ENCODE results near the gene SESTD1.

DNA sequence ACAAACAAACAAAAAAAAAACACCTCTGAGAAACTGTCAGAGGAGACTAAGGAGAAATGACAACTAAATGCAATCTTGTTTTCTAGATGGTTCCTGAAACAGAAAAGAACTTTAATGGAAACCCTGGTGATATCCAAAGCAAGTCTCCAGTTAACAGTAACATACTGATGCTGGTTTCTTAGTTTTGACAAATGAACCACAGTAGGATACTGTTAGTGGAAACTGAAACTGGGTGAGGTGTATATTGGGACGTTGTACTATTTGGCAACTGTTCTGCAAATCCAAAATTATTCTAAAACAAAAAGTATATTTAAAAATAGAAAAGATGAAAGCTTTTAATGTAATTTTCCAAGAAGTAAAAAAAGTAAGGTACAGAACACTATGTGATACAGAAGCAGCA, 11.4 kb downstream of the SESTD1 start:
- TF ChIP-seq, protein P1, sequence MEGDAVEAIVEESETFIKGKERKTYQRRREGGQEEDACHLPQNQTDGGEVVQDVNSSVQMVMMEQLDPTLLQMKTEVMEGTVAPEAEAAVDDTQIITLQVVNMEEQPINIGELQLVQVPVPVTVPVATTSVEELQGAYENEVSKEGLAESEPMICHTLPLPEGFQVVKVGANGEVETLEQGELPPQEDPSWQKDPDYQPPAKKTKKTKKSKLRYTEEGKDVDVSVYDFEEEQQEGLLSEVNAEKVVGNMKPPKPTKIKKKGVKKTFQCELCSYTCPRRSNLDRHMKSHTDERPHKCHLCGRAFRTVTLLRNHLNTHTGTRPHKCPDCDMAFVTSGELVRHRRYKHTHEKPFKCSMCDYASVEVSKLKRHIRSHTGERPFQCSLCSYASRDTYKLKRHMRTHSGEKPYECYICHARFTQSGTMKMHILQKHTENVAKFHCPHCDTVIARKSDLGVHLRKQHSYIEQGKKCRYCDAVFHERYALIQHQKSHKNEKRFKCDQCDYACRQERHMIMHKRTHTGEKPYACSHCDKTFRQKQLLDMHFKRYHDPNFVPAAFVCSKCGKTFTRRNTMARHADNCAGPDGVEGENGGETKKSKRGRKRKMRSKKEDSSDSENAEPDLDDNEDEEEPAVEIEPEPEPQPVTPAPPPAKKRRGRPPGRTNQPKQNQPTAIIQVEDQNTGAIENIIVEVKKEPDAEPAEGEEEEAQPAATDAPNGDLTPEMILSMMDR (conservative IDR thresholded peaks at IDR 0.05; ENCODE audit: low read length) = no peak
- TF ChIP-seq EZH2phosphoT487 (IDR thresholded peaks at IDR 0.05; ENCODE audit: borderline replicate concordance) = no peak

All from Loucy (cell line).